Ishikawa (cell line): Measurements from ENCODE around the gene MALT1.

ENCODE experiments used
- CREB1 ChIP-seq: IDR thresholded peaks from 2 replicates; pipeline ENCODE4 v1.6.1; 2012; ENCODE audit warnings: low read depth
- EGR1 ChIP-seq: IDR thresholded peaks from 2 replicates; pipeline ENCODE4 v1.6.1; 2012
- EP300 ChIP-seq: IDR thresholded peaks from 2 replicates; pipeline ENCODE4 v1.6.1; 2012; ENCODE audit warnings: borderline replicate concordance
- MAX ChIP-seq: IDR thresholded peaks from 2 replicates; pipeline ENCODE4 v1.6.1; 2012
- RAD21 ChIP-seq: IDR thresholded peaks from 2 replicates; pipeline ENCODE4 v1.6.1; 2012; ENCODE audit warnings: low read depth
- TAF1 ChIP-seq: IDR thresholded peaks from 2 replicates; pipeline ENCODE4 v1.6.1; 2012; ENCODE audit warnings: low read depth, mild to moderate bottlenecking
- TCF12 ChIP-seq: IDR thresholded peaks from 2 replicates; pipeline ENCODE4 v1.6.1; 2012; ENCODE audit warnings: low read depth
- TEAD4 ChIP-seq: IDR thresholded peaks from 2 replicates; pipeline ENCODE4 v1.6.1; 2012
- YY1 ChIP-seq: IDR thresholded peaks from 2 replicates; pipeline ENCODE4 v1.6.1; 2012; ENCODE audit warnings: low read depth
- ZBTB7A ChIP-seq: IDR thresholded peaks from 2 replicates; pipeline ENCODE4 v1.6.1; 2012; ENCODE audit warnings: low read depth
- TF ChIP-seq, protein P1 (sequence below): IDR thresholded peaks from 2 replicates; pipeline ENCODE4 v1.6.1; 2012; ENCODE audit warnings: low read depth, mild to moderate bottlenecking

DNA sequence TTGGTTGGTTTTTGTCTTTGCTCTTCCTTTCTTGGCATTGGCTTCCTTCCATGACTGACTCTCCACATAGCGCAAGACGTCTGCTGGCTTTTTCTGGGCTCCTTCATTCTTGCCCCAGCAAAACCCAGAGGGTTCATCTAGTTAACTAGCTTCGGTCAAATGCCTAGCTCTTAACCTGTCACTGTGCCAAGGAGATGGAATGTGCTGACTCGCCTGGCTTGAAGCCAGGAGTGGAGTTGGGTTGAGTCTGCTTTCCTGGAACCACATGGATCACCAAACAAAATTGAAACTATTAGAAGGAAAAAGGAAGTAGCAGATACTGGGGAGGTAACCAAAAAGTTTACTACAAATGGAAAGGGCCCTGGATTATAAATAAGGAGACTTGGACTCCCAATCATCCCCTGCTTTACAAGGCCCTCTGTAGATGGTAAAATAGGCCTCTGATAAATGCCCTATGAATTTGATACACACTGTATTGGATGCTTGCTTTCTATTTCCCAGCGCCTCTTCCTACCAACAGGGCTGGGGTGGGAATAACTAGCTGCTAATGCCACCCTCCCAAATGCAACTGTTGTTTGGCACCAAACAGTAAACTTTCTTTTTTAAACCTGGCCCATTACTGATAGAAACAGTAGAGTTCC is 11.3 kb downstream of the MALT1 start:
- TF ChIP-seq MAX, result no peak
- TF ChIP-seq TAF1, result no peak
- TF ChIP-seq, protein P1, sequence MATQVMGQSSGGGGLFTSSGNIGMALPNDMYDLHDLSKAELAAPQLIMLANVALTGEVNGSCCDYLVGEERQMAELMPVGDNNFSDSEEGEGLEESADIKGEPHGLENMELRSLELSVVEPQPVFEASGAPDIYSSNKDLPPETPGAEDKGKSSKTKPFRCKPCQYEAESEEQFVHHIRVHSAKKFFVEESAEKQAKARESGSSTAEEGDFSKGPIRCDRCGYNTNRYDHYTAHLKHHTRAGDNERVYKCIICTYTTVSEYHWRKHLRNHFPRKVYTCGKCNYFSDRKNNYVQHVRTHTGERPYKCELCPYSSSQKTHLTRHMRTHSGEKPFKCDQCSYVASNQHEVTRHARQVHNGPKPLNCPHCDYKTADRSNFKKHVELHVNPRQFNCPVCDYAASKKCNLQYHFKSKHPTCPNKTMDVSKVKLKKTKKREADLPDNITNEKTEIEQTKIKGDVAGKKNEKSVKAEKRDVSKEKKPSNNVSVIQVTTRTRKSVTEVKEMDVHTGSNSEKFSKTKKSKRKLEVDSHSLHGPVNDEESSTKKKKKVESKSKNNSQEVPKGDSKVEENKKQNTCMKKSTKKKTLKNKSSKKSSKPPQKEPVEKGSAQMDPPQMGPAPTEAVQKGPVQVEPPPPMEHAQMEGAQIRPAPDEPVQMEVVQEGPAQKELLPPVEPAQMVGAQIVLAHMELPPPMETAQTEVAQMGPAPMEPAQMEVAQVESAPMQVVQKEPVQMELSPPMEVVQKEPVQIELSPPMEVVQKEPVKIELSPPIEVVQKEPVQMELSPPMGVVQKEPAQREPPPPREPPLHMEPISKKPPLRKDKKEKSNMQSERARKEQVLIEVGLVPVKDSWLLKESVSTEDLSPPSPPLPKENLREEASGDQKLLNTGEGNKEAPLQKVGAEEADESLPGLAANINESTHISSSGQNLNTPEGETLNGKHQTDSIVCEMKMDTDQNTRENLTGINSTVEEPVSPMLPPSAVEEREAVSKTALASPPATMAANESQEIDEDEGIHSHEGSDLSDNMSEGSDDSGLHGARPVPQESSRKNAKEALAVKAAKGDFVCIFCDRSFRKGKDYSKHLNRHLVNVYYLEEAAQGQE, result no peak
- no peak for TF ChIP-seq EP300
- TF ChIP-seq EGR1, result no peak
- no peak for TF ChIP-seq CREB1
- TF ChIP-seq RAD21, result no peak
- 0 out of 2 replicates have a peak, but pooled peaks have one; percentile 36 for TF ChIP-seq TCF12
- peak; percentile 85 for TF ChIP-seq TEAD4
- no peak for TF ChIP-seq ZBTB7A
- TF ChIP-seq YY1, result no peak
